Skin epidermis (tissue), 12 donors: ENCODE data around the gene EFNB3.
A peak's percentile ranks its signal among the peaks of the same experiment; 100 is the strongest.

Experiments used
- H3K27ac ChIP-seq, 21 experiments: fragments of 200-600 bp; sonication (generic) in 11 of 21; one replicate each; pipeline ENCODE4 v1.5.0; 2020; ENCODE audit warnings: mild to moderate bottlenecking in 3 of 21, inconsistent platforms in 2 of 21, moderate library complexity in 2 of 21
- H3K4me3 ChIP-seq, 7 experiments: fragments of 200-600 bp; sonication (generic) in 2 of 7; one replicate each; pipeline ENCODE4 v1.5.0; 2020; ENCODE audit warnings: inconsistent platforms in 2 of 7, mild to moderate bottlenecking in 2 of 7, moderate library complexity in 1 of 7

EFNB3 gene

DNA sequence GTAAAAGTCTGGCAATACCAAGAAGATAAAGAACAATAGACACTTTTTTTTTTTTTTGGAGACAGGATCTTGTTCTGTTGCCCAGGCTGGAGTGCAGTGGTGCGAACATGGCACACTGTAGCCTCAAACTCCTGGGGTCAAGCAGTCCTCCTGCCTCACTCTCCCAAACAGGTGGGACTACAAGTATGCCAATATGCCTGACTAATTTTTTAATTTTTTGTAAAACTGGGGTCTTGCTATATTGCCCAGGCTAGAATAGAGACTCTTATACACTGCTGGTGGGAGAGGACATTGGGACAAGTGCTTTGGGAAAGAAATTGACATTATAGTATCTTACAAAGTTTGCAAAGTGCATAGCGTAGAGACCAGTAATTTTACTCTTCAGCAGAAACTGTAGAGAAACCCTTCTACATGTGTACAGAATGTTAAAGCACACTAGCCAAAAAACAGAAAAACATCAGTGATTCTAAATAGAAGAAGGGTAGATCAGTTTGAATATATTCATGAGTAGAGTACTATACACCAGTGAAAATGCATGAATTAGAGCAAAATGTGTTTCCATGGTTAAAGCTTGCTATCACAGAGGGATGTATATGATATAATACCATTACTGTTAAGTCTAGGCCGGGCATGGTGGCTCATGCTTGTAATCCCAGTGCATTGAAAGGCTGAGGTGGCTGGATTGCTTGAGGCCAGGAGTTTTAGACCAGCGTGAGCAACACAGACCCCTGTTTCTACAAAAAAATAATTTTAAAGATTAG is 7.0 kb upstream of the EFNB3 start:
- H3K4me3 ChIP-seq, result no peak overlapping the region
- no peak overlapping the region for H3K27ac ChIP-seq

DNA sequence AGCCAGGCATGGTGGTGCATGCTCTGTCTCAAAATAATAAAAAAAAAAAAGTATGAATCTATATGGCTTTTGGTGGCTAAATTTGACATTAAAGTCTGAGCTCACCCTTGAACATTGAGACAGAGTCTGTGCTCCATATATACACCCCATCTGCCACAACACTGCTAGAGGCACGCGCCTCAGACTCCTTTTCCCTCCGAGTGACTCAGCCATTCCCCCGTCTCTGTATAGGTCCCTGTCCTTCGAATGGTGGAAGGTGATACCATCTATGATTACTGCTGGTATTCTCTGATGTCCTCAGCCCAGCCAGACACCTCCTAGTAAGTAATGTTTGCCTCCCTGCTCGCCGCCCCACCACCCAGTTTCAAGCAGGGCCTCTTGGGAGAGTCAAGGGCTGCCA is 4.5 kb upstream of the EFNB3 start:
- Histone ChIP-seq H3K27ac (no peak overlapping the region), H3K4me3 (no peak overlapping the region)

- no peak overlapping the region for H3K27ac ChIP-seq
- H3K4me3 ChIP-seq, result no peak overlapping the region
Observed at GRCh38 chr17:7701681-7702080, 3.3 kb upstream of the EFNB3 start.

- no peak overlapping the region for H3K27ac ChIP-seq
Observed at GRCh38 chr17:7702776-7703175, 2.2 kb upstream of the EFNB3 start.

DNA sequence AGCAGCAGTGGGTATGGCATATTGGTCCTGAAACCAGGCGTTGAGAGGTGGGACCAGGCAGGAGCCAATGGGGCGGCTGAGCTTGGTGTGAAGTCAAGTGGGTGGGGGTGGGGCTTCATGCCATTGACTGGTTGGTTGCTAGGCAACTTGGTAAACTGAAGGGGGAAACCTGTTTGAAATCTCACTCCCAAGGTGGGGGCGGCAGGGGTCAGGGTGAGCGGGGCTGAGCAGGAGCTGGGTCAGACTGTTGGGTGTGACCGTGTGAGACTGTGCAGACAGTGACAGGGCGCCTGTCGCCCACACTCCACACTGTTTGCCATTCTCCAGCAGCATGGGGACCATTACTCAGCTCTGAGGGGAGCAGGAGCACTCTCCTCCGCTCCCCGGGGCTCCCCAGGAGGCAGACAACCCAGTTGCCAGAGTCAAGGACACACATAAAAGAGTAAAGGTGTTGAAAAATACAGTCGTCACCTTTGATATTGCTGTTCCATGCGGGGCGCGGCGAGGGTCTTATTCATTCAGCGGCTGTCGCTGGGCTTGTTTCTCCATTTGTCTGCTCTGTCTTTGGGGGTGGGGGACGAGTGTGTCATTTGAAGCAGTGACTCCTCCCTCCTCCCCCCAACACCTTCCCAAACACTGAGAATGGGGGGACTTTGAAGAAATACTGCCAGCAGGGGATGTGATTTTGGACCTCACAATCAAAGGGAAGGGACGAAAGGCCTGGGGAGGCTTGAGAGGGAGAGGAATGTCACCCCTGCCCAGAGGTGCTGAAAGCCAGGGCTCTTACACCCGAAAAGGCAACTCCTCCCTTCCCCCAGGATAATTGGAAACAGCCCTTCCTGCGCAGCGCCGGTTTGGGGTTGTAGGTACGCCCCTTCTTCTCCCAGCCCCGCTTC is 1.2 kb upstream of the EFNB3 start:
- H3K4me3 ChIP-seq, result peak overlapping the region in 1 of 7 experiments; percentile 58
- peak overlapping the region in 2 of 21 experiments; percentile 6 to 48 for H3K27ac ChIP-seq

More at GRCh38 chr17:7702776-7703175, 2.2 kb upstream of the EFNB3 start:
- H3K4me3 ChIP-seq, result no peak overlapping the region

DNA sequence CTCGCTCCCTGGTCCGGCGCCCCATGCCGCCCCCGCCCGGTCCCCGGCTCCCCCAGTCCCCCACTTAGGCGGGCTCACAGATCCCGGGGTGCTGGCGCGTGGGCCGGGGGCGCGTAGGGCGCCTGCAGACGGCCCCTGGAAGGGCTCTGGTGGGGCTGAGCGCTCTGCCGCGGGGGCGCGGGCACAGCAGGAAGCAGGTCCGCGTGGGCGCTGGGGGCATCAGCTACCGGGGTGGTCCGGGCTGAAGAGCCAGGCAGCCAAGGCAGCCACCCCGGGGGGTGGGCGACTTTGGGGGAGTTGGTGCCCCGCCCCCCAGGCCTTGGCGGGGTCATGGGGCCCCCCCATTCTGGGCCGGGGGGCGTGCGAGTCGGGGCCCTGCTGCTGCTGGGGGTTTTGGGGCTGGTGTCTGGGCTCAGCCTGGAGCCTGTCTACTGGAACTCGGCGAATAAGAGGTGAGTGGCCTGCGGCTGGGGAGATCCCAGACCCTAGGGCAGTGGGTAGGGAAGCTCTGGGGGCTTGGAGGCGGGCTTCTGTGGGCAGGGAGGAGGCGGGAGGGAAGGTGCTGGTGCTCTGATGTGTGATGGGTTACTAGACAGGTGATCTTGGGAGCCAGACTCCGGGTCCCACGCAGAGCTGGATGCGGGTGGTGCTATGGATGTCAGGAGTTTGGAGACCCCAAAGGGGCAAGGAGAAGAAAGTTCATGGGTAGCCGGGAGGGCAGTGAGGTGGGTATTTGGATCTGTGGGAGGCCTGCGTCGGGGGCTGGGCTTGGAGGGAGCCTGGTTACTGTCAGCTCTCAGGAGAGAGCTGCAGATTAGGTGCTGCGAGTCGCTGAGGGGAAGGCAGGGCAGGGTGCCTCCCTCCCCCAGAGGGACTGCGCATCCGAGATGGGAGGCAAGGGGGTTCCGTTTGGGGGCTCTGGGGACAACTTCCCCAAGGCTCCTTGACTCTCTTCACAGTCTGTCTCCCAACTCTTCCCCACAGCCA is 560 bp downstream of the EFNB3 start:
- H3K27ac ChIP-seq, result peak overlapping the region in 11 of 21 experiments; percentile 2 to 67 (median 47)
- H3K4me3 ChIP-seq, result peak overlapping the region; percentile 28 to 58 (median 47)

DNA sequence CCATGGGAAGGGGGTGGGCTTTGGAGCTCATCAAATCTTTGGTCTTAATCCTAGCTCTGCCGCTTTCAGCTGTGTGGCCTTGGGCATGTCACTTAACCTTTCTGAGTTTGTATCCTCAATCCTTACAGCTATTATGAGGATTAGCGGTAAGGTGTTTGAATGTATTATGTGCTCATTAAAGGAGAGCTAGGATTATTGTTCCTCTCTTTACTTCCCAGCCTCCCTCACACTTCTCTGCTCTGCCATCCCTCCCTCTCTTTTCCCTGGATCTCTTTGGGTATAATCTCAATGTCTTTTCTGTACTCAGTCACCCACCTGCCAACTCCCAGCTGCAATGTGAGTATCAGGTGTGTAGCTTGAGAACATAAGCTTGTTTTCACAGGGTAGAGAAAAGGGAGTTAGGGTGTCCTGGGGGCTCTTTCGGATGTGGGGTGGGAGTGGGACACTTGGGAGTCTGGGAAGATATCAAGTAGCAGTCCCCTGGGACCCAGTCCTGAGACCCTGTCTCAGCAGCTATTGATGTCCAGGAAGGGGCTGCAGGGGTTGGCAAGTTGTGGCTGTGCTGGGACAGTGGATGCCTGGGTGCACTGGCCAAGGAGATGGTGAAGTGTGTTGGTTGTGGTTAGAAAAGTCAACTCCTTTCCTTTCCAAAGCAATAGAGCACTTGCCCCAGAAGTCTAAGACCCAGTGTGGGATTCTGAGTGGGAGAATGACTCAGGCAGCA is 1.8 kb downstream of the EFNB3 start:
- no peak overlapping the region for H3K4me3 ChIP-seq
- no peak overlapping the region for H3K27ac ChIP-seq

GRCh38 chr17:7707446-7707845 is 2.4 kb downstream of the EFNB3 start:
- Histone ChIP-seq H3K27ac (no peak overlapping the region), H3K4me3 (no peak overlapping the region)

DNA sequence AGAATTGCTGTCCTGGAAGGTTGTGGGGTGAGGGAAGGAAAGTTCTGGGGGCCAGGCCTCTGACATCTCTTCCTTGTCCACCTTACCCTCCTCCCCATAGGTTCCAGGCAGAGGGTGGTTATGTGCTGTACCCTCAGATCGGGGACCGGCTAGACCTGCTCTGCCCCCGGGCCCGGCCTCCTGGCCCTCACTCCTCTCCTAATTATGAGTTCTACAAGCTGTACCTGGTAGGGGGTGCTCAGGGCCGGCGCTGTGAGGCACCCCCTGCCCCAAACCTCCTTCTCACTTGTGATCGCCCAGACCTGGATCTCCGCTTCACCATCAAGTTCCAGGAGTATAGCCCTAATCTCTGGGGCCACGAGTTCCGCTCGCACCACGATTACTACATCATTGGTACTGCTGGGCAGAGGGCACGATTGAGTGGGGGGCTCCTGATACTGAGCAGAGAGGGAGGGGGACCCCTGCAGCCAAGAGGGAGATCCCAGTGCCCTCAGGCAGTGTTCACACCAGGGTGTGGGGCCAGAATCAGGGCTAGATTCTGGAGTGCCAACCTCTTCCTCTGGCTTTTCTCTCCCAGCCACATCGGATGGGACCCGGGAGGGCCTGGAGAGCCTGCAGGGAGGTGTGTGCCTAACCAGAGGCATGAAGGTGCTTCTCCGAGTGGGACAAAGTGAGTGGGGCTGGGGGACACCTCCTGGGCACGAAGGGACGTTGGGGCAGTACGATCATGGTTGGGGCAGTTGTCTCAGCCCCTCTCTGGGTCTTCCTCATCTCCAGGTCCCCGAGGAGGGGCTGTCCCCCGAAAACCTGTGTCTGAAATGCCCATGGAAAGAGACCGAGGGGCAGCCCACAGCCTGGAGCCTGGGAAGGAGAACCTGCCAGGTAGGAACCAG is 3.1 kb downstream of the EFNB3 start:
- no peak overlapping the region for H3K27ac ChIP-seq
- H3K4me3 ChIP-seq, result no peak overlapping the region

- no peak overlapping the region for H3K4me3 ChIP-seq
- H3K27ac ChIP-seq, result no peak overlapping the region
Observed at GRCh38 chr17:7709031-7709430, 4.0 kb downstream of the EFNB3 start.

DNA sequence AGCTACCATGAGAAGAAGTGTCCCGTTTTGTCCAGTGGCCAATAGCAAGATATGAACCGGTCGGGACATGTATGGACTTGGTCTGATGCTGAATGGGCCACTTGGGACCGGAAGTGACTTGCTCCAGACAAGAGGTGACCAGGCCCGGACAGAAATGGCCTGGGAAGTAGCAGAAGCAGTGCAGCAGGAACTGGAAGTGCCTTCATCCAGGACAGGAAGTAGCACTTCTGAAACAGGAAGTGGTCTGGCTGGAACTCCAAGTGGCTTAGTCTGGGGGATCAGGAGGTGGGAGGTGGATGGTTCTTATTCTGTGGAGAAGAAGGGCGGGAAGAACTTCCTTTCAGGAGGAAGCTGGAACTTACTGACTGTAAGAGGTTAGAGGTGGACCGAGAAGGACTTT is 5.3 kb downstream of the EFNB3 start:
- Histone ChIP-seq H3K27ac (no peak overlapping the region), H3K4me3 (no peak overlapping the region)

- Histone ChIP-seq H3K27ac (no peak overlapping the region), H3K4me3 (no peak overlapping the region)
Observed at GRCh38 chr17:7711051-7711755, 6.2 kb downstream of the EFNB3 start.

GRCh38 chr17:7712111-7712771 is 7.2 kb downstream of the EFNB3 start:
- no peak overlapping the region for H3K27ac ChIP-seq
- no peak overlapping the region for H3K4me3 ChIP-seq

DNA sequence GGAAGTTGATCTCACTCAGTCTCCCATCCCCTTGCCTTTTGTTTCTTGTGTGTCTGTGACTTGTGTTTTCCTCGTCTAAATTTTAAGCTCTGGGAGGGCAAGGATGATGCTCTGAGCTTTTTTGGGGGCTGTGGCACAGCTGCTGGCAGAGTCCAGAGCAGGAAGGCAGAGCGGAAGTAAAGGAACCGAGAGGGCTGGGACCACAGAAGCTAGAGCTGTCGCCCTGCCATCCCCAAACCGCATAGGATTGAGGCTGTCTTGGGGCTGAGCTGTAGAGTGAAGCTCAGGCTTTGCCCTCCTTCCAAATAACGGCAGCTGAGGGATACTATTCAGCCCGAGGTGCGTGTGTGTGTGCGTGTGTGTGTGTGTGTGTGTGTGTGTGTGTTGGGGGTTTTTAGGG is 8.8 kb downstream of the EFNB3 start:
- H3K4me3 ChIP-seq, result no peak overlapping the region

DNA sequence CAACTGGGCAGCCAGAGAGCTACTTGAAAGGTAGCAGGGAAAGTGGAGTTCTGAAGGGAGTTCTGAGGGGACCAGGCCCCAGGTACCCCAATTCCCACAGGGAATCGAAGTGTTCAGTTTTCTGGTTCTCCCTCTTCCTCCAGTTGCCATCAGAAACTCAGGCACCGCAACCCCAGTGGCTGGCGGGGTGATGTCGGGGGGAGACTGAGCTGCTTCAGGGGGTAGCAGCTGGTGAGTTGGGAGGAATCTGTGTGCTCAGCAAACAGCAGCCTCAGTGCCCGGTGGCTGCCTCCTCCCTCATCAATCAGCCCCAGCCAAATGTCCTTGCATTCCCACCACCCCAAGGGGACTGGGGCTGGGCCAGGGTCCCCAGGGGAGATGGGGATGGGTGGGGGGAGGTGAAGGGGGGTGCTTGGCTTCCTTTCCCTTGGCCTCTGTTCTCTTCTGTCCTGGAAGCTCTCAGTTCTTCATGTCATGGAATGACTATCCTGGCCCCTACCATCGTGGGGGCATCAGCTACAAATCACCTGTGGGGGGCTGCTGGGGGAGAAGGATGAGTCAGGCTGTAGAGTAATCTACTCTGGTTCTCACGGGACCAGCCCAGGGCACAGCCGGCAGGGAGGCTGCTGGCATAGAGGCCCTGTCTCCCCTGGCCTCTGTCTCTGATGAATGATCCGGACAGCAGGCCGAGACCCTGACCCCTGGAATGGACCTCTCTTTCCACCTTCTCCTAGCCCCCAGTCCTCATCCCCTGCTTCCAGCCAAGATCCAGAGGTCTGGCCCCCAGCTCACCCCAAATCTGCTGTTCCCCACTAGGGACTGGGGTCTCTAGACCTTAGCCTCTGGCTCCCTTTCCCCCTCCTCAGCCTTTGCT is 10.0 kb downstream of the EFNB3 start:
- Histone ChIP-seq H3K27ac (no peak overlapping the region), H3K4me3 (no peak overlapping the region)

More for the DNA sequence above, 8.8 kb downstream of the EFNB3 start:
- H3K27ac ChIP-seq, result no peak overlapping the region
